Small intestine (tissue), 16 donors: ENCODE data around the gene AURKB. TPM values are rescaled to one million over a fixed set of nuclear protein-coding genes. Genes with fewer than 3 reads are reported as not detected.
A peak's percentile ranks its signal among the peaks of the same experiment; 100 is the strongest.
"Not testable (repeated sequence)": the region's sequence is repeated elsewhere in the genome, so short reads cannot be mapped to it uniquely, and the experiment has no call there.

ENCODE experiments used
- DNase-seq, 2 donors: peaks; one replicate each; pipeline versions ENCODE4 v3.0.0 to v3.0.0-alpha.2; 2013
- FAIRE-seq: peaks from 2 replicates; lab custom pipeline; 2012; peaks lifted over from hg19 to GRCh38; lab: Jason Lieb, UNC
- H3K27ac ChIP-seq, 3 donors: one replicate each; pipeline ENCODE4 v1.5.1; 2013; ENCODE audit warnings: low read length in 2 of 3, mild to moderate bottlenecking in 2 of 3, control low read depth in 1 of 3, inconsistent platforms in 1 of 3, low read depth in 1 of 3, moderate library complexity in 1 of 3
- H3K27me3 ChIP-seq, 3 donors: one replicate each; pipeline ENCODE4 v1.6.1; 2013; ENCODE audit warnings: low read length in 3 of 3, inconsistent platforms in 1 of 3; ENCODE audit not compliant: control insufficient read depth in 3 of 3, insufficient read depth in 3 of 3
- H3K36me3 ChIP-seq, 3 donors: one replicate each; pipeline ENCODE4 v1.6.1; 2013; ENCODE audit warnings: low read length in 3 of 3, inconsistent platforms in 1 of 3, low read depth in 1 of 3, mild to moderate bottlenecking in 1 of 3, moderate library complexity in 1 of 3; ENCODE audit not compliant: control insufficient read depth in 3 of 3, insufficient read depth in 2 of 3
- H3K4me1 ChIP-seq, 3 donors: one replicate each; pipeline ENCODE4 v1.6.1; 2013; ENCODE audit warnings: low read length in 2 of 3, inconsistent platforms in 1 of 3, low read depth in 1 of 3, mild to moderate bottlenecking in 1 of 3, moderate library complexity in 1 of 3; ENCODE audit not compliant: control insufficient read depth in 3 of 3, insufficient read depth in 2 of 3
- H3K4me3 ChIP-seq, 3 donors: one replicate each; pipeline ENCODE4 v1.5.1; 2013; ENCODE audit warnings: low read length in 3 of 3, control low read depth in 1 of 3, inconsistent platforms in 1 of 3, low read depth in 1 of 3, mild to moderate bottlenecking in 1 of 3, moderate library complexity in 1 of 3
- H3K9me3 ChIP-seq, 2 donors: one replicate each; pipeline ENCODE4 v1.6.1; 2013; ENCODE audit warnings: low read depth in 1 of 2, low read length in 1 of 2; ENCODE audit not compliant: control insufficient read depth in 2 of 2, insufficient read depth in 1 of 2
- WGBS, 3 donors: extraction: QIAGEN DNeasy Blood & Tissue Kit; methylation state at CpG; one replicate each; pipeline ENCODE4 v1.1.7; 2013; 5-methylcytosine and 5-hydroxymethylcytosine counted together
- long read RNA-seq, 10 donors: transcript quantifications; one replicate each; lab custom pipeline, GENCODE V29; 2026
- polyA plus RNA-seq, 4 donors: library from polyadenylated mRNA; stranded (reverse) in 3 of 4; unstranded in 1 of 4; fragments of 200-250 nt in 3 of 4; fragments of 120-200 nt in 1 of 4; gene quantifications; one replicate each; pipeline versions ENCODE4 v1.2.1 to v1.2.3, GENCODE V29; 2013
- donor health status: healthy with polysubstance abuse.
- donor health status: control.
- donor health status: control.
- donor health status: Bipolar disorder and iron deficiency.
- donor health status: healthy.

AURKB gene
- 10 to 100 TPM in 2 of 4 donors, 1 to 10 TPM in 2; 4.9 to 48.4 (median 14.3) TPM for polyA plus RNA-seq
- long read RNA-seq, donor 1, result 0 reads
- long read RNA-seq, donor 2, partial matches to known transcripts, result 0 of 2 reads
- long read RNA-seq, donor 2, other reads (novel, unspliced or antisense), result 0 of 2 reads
- long read RNA-seq, donor 3, transcript AURKB-214 (9 exons, 1,227 nt), result major isoform, 7 of 8 reads
- long read RNA-seq, donor 3, partial matches to known transcripts, result 0 of 8 reads
- long read RNA-seq, donor 3, other reads (novel, unspliced or antisense), result 0 of 8 reads
- long read RNA-seq, donor 4, result 0 reads
- long read RNA-seq, donor 5, result 0 reads
- long read RNA-seq, donor 6, partial matches to known transcripts, result 0 of 2 reads
- long read RNA-seq, donor 6, other reads (novel, unspliced or antisense), result 0 of 2 reads
- long read RNA-seq, donor 7, transcript AURKB-214 (9 exons, 1,227 nt), result major isoform, 12 of 16 reads
- long read RNA-seq, donor 7, partial matches to known transcripts, result 0 of 16 reads
- long read RNA-seq, donor 7, other reads (novel, unspliced or antisense), result 0 of 16 reads
- long read RNA-seq, donor 8, partial matches to known transcripts, result 0 of 1 reads
- long read RNA-seq, donor 8, other reads (novel, unspliced or antisense), result 0 of 1 reads
- long read RNA-seq, donor 9, result 0 reads
- long read RNA-seq, donor 10, transcript AURKB-214 (9 exons, 1,227 nt), result major isoform, 6 of 8 reads
- long read RNA-seq, donor 10, partial matches to known transcripts, result 0 of 8 reads
- long read RNA-seq, donor 10, other reads (novel, unspliced or antisense), result 0 of 8 reads

GRCh38 chr17:8209907-8210760 lies at the start of gene AURKB:
Gene AURKB (minus strand): TSS chr17:8210575. CDS start chr17:8210224, 351 bp downstream.
- 1% methylated on average over 44 to 46 of the region's 46 CpGs for WGBS, 3 donors
- DNase-seq (peak; percentile 96 to 98), FAIRE-seq (no peak)
- H3K9me3 ChIP-seq, result no peaks in the 10 kb centered on the region
- peaks cover 0 to 5% (median 0%) of the 10 kb centered on the region in 3 donors for H3K4me1 ChIP-seq
- H3K36me3 ChIP-seq, result peaks cover 0 to 18% (median 0%) of the 10 kb centered on the region in 3 donors
- H3K27ac ChIP-seq, result peak within 1 kb of the TSS; percentile 45 to 69 (median 60)
- H3K27me3 ChIP-seq, result peaks cover 0 to 3% (median 0%) of the 10 kb centered on the region in 3 donors
- H3K4me3 ChIP-seq, result peak within 1 kb of the TSS in 2 of 3 donors; percentile 43 to 66

- DNase-seq (no peak), FAIRE-seq (no peak)
- H3K9me3 ChIP-seq, result no peaks in the 10 kb centered on the region
- no peaks in the 10 kb centered on the region for H3K4me1 ChIP-seq
- H3K27ac ChIP-seq, result no peak overlapping the region
- H3K27me3 ChIP-seq, result no peaks in the 10 kb centered on the region
- H3K4me3 ChIP-seq, result no peak overlapping the region
- H3K36me3 ChIP-seq, result peaks cover 0 to 73% (median 4%) of the 10 kb centered on the region in 3 donors
- WGBS, 3 donors, result 92 to 99% (median 95%) methylated on average over 6 to 8 of the region's 8 CpGs
Observed at GRCh38 chr17:8257801-8258200, 47.4 kb upstream of the AURKB start.

- DNase-seq (no peak), FAIRE-seq (no peak)
- Histone ChIP-seq H3K4me3 (no peak overlapping the region), H3K27me3 (no peaks in the 10 kb centered on the region), H3K4me1 (no peaks in the 10 kb centered on the region), H3K27ac (no peak overlapping the region), H3K36me3 (peaks cover 0 to 68% (median 4%) of the 10 kb centered on the region in 3 donors), H3K9me3 (no peaks in the 10 kb centered on the region)
- WGBS, 3 donors, result 97 to 100% (median 98%) methylated on average over 6 of the region's 6 CpGs
Observed at GRCh38 chr17:8256691-8257090, 46.3 kb upstream of the AURKB start.

DNA sequence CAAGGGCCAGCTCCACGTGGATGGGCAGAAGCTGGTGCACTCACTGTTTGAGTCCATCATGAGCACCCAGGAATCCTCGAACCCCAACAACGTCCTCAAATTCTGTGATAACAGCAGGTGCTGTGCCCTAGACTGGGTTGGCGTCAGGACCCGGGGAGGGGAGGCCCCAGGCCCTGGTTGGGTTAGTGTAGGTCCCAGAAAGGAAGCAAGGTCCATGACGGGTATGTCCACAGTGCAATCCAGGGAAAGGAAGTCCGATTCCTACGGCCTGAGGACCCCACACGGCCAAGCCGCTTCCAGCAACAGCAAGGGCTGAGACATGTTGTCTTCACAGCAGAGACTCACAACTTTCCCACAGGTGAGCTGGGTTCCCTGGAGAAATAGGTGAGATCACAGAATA lies 45.9 kb upstream of the AURKB start:
- Histone ChIP-seq H3K27me3 (no peaks in the 10 kb centered on the region), H3K9me3 (no peaks in the 10 kb centered on the region), H3K4me1 (no peaks in the 10 kb centered on the region), H3K4me3 (no peak overlapping the region), H3K27ac (no peak overlapping the region), H3K36me3 (peaks cover 0 to 64% (median 4%) of the 10 kb centered on the region in 3 donors)
- 93 to 95% (median 94%) methylated on average over 10 of the region's 10 CpGs for WGBS, 3 donors
- FAIRE-seq (no peak), DNase-seq (no peak)

- Histone ChIP-seq H3K9me3 (no peaks in the 10 kb centered on the region), H3K27ac (no peak overlapping the region), H3K36me3 (peaks cover 0 to 59% (median 4%) of the 10 kb centered on the region in 3 donors), H3K4me1 (no peaks in the 10 kb centered on the region), H3K4me3 (no peak overlapping the region), H3K27me3 (no peaks in the 10 kb centered on the region)
- 95 to 99% (median 96%) methylated on average over 9 of the region's 9 CpGs for WGBS, 3 donors
- DNase-seq, result no peak
- no peak for FAIRE-seq
Observed at GRCh38 chr17:8255499-8255898, 45.1 kb upstream of the AURKB start.

DNA sequence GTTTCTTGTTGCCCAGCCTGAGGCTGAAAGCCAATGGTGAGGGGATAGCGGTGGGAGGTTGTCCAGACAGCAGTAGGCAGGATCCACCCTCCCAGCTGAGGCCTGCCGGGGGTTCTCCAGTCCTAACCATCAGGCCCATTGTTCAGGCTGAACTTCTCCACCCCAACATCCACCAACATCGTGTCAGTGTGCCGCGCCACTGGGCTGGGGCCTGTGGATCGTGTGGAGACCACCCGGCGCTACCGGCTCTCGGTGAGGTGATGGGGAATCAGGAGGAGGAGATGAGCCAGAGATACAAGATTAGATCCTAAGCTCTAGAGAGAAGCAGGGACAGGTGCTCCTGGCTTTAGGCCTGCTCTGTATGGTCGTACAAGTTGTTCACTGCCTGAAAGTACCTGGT lies 44.5 kb upstream of the AURKB start:
- FAIRE-seq (no peak), DNase-seq (no peak)
- Histone ChIP-seq H3K27me3 (no peaks in the 10 kb centered on the region), H3K9me3 (no peaks in the 10 kb centered on the region), H3K36me3 (peaks cover 0 to 56% (median 4%) of the 10 kb centered on the region in 3 donors), H3K4me1 (no peaks in the 10 kb centered on the region), H3K4me3 (no peak overlapping the region), H3K27ac (no peak overlapping the region)
- WGBS, 3 donors, result 96 to 98% (median 96%) methylated on average over 11 of the region's 11 CpGs

DNA sequence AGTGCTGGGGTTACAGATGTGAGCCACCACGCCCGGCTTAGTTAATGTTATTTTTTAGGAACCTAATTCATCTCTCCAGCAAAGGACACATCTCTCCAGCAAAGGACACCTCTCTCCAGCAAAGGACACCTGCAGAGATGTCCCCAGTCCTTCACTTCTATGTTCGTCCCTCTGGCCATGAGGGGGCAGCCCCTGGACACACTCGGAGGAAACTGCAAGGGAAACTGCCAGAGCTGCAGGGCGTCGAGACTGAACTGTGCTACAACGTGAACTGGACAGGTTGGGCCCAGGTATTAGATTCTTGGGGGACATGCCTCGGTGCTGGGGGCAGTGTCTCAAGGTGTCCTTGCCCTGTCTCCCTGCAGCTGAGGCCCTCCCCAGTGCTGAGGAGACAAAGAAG lies 43.4 kb upstream of the AURKB start:
- 47 to 73% (median 49%) methylated on average over 8 of the region's 8 CpGs for WGBS, 3 donors

GRCh38 chr17:8251411-8251810 lies 41.0 kb upstream of the AURKB start:
- not testable (repeated sequence) for H3K4me3 ChIP-seq, FAIRE-seq, H3K27me3 ChIP-seq, H3K4me1 ChIP-seq, H3K27ac ChIP-seq, DNase-seq, H3K9me3 ChIP-seq
- peaks cover 0 to 27% (median 0%) of the 10 kb centered on the region in 3 donors for H3K36me3 ChIP-seq
- 79 to 89% (median 80%) methylated on average over 2 of the region's 2 CpGs for WGBS, 3 donors

More for the DNA sequence above, 43.4 kb upstream of the AURKB start:
- H3K4me3 ChIP-seq, result no peak overlapping the region
- DNase-seq (peak; percentile 41 to 72), FAIRE-seq (no peak)
- H3K4me1 ChIP-seq, result no peaks in the 10 kb centered on the region
- no peaks in the 10 kb centered on the region for H3K27me3 ChIP-seq
- peaks cover 0 to 49% (median 0%) of the 10 kb centered on the region in 3 donors for H3K36me3 ChIP-seq
- no peaks in the 10 kb centered on the region for H3K9me3 ChIP-seq
- H3K27ac ChIP-seq, result no peak overlapping the region
